ENCODE results near the gene TRAPPC6A. TPM values are rescaled to one million over a fixed set of nuclear protein-coding genes. Genes with fewer than 3 reads are reported as not detected.
A peak's percentile ranks its signal among the peaks of the same experiment; 100 is the strongest.

TRAPPC6A gene
- total and polyA plus RNA-seq, 2 of the 13 experiments (the other 11 are each of a cell fraction or from before 2014, with no cell fraction given), result 6.5 to 21.0 TPM

DNA sequence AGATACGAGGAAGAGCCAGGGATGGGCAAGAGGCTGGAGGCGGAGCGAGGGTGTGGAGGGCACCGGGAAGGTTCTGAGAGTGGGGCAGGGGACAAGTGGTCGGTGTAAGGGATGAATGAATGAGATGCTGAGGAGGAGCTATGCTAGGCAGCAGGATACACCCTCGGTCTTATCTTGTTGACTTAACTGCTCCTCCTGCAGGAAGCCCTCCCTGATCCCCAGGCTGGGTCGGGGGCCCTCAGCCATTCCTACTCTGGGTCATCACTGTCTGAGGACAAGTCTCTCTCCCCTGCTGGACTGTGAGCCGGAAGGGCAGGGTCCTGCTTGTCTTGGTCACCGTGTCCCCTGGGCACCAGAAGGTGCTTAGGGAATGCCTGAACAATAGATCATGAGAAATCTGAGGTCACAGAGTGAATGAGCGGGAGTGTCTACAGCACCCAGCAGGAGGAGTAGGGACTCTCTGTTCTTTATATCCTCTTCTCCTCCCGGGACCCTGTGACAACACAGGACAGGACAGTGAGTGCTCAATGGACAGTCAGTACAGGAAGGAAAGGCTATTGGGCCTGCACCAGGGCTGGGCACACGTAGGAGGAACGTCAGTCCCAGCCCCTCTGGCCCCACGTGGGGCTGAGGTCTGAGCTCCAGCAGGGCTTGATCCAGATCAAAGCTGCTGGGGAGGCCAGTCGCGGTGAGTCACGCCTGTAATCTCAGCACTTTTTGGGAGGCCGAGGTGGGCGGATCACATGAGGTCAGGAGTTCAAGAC lies 23.8 kb downstream of the TRAPPC6A start (continued):
- TF ChIP-seq MTF2 (CRISPR knock-in tag; IDR thresholded peaks at IDR 0.05; ENCODE audit: borderline replicate concordance), result no peak
- TF ChIP-seq PITX1 (CRISPR knock-in tag; IDR thresholded peaks at IDR 0.05), result peak; percentile 48
- 0 out of 2 replicates have a peak, but pooled peaks have one; percentile 59 for TF ChIP-seq CBFB (CRISPR knock-in tag; IDR thresholded peaks at IDR 0.05)
- 0 out of 2 replicates have a peak, but pooled peaks have one; percentile 27 for TF ChIP-seq POLR2AphosphoS5 (IDR thresholded peaks at IDR 0.05; ENCODE audit: low read depth, low read length)
- TF ChIP-seq ZNF335 (CRISPR knock-in tag; IDR thresholded peaks at IDR 0.05), result peak; percentile 85
- no peak for TF ChIP-seq KDM3A (CRISPR knock-in tag; IDR thresholded peaks at IDR 0.05; ENCODE audit: low read depth)
- TF ChIP-seq, protein P1, sequence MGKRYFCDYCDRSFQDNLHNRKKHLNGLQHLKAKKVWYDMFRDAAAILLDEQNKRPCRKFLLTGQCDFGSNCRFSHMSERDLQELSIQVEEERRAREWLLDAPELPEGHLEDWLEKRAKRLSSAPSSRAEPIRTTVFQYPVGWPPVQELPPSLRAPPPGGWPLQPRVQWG (CRISPR knock-in tag; IDR thresholded peaks at IDR 0.05; ENCODE audit: borderline replicate concordance, low read depth), result no peak
- TF ChIP-seq, protein P2, sequence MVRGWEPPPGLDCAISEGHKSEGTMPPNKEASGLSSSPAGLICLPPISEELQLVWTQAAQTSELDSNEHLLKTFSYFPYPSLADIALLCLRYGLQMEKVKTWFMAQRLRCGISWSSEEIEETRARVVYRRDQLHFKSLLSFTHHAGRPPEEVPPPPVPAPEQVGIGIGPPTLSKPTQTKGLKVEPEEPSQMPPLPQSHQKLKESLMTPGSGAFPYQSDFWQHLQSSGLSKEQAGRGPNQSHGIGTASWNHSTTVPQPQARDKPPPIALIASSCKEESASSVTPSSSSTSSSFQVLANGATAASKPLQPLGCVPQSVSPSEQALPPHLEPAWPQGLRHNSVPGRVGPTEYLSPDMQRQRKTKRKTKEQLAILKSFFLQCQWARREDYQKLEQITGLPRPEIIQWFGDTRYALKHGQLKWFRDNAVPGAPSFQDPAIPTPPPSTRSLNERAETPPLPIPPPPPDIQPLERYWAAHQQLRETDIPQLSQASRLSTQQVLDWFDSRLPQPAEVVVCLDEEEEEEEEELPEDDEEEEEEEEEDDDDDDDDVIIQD (CRISPR knock-in tag; IDR thresholded peaks at IDR 0.05; ENCODE audit: low read depth), result peak; percentile 52; the same call in 1 of the 2 replicates
- TF ChIP-seq RXRB (CRISPR knock-in tag; IDR thresholded peaks at IDR 0.05; ENCODE audit: borderline replicate concordance), result peak; percentile 81; the same call in 1 of the 2 replicates
- TF ChIP-seq, protein P3, sequence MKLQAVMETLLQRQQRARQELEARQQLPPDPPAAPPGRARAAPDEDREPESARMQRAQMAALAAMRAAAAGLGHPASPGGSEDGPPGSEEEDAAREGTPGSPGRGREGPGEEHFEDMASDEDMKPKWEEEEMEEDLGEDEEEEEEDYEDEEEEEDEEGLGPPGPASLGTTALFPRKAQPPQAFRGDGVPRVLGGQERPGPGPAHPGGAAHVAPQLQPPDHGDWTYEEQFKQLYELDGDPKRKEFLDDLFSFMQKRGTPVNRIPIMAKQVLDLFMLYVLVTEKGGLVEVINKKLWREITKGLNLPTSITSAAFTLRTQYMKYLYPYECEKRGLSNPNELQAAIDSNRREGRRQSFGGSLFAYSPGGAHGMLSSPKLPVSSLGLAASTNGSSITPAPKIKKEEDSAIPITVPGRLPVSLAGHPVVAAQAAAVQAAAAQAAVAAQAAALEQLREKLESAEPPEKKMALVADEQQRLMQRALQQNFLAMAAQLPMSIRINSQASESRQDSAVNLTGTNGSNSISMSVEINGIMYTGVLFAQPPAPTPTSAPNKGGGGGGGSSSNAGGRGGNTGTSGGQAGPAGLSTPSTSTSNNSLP (IDR thresholded peaks at IDR 0.05; ENCODE audit: low read depth, low read length), result 0 out of 2 replicates have a peak, but pooled peaks have one; percentile 29
- no peak for TF ChIP-seq CBX1 (IDR thresholded peaks at IDR 0.05; ENCODE audit: low read depth)
- TF ChIP-seq, protein P4, sequence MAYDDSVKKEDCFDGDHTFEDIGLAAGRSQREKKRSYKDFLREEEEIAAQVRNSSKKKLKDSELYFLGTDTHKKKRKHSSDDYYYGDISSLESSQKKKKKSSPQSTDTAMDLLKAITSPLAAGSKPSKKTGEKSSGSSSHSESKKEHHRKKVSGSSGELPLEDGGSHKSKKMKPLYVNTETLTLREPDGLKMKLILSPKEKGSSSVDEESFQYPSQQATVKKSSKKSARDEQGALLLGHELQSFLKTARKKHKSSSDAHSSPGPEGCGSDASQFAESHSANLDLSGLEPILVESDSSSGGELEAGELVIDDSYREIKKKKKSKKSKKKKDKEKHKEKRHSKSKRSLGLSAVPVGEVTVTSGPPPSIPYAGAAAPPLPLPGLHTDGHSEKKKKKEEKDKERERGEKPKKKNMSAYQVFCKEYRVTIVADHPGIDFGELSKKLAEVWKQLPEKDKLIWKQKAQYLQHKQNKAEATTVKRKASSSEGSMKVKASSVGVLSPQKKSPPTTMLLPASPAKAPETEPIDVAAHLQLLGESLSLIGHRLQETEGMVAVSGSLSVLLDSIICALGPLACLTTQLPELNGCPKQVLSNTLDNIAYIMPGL (CRISPR knock-in tag; IDR thresholded peaks at IDR 0.05; ENCODE audit: borderline replicate concordance in 1 of 2, low read depth in 1 of 2), result 0 out of 4 replicates have a peak, but pooled peaks of 1 of the 2 experiments have one; percentile 29
- TF ChIP-seq, protein P5, sequence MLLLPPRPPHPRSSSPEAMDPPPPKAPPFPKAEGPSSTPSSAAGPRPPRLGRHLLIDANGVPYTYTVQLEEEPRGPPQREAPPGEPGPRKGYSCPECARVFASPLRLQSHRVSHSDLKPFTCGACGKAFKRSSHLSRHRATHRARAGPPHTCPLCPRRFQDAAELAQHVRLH (CRISPR knock-in tag; IDR thresholded peaks at IDR 0.05; ENCODE audit: borderline replicate concordance, low read depth), result peak; percentile 52; the same call in 1 of the 2 replicates
- TF ChIP-seq ZNF768 (CRISPR knock-in tag; IDR thresholded peaks at IDR 0.05), result peak; percentile 26
- TF ChIP-seq PHF21A (CRISPR knock-in tag; IDR thresholded peaks at IDR 0.05), result peak; percentile 82
- TF ChIP-seq SOX6 (IDR thresholded peaks at IDR 0.05), result no peak
- TF ChIP-seq SOX6 (CRISPR knock-in tag; IDR thresholded peaks at IDR 0.05), result peak; percentile 81
- TF ChIP-seq ZNF567 (CRISPR knock-in tag; IDR thresholded peaks at IDR 0.05; ENCODE audit: borderline replicate concordance), result peak; percentile 38; the same call in 1 of the 2 replicates
- TF ChIP-seq ZNF484 (CRISPR knock-in tag; IDR thresholded peaks at IDR 0.05; ENCODE audit: borderline replicate concordance, low read depth), result no peak
- TF ChIP-seq LCORL (IDR thresholded peaks at IDR 0.05), result peak; percentile 64; the same call in 1 of the 2 replicates
- TF ChIP-seq LCORL (CRISPR knock-in tag; IDR thresholded peaks at IDR 0.05), result peak; percentile 89
- peak; percentile 71; the same call in 1 of the 2 replicates for TF ChIP-seq ZBTB21 (CRISPR knock-in tag; IDR thresholded peaks at IDR 0.05)
- TF ChIP-seq PCBP2 (optimal IDR thresholded peaks at IDR 0.05; ENCODE audit: low read depth, low read length, poor library complexity, severe bottlenecking), result no peak
- no peak for TF ChIP-seq ZNF329 (CRISPR knock-in tag; IDR thresholded peaks at IDR 0.05; ENCODE audit: low read depth)

Measured in HepG2 (cell line).